Retinal pigment epithelial cell (primary cell): ENCODE results near the gene ADAD2.

Experiments
- DNase-seq: peaks from one replicate; pipeline ENCODE4 v3.0.0-alpha.2; 2010; ENCODE audit warnings: low read depth
- H3K4me3 ChIP-seq: 2 replicates; pipeline ENCODE4 v1.5.1; 2011; ENCODE audit warnings: mild to moderate bottlenecking, low read length, control low read depth, moderate library complexity
- TF ChIP-seq, protein P1 (sequence below): conservative IDR thresholded peaks from 2 replicates; pipeline ENCODE4 v1.5.1; 2011; ENCODE audit warnings: low read depth, low read length, control low read depth, inconsistent platforms

ADAD2 gene

DNA sequence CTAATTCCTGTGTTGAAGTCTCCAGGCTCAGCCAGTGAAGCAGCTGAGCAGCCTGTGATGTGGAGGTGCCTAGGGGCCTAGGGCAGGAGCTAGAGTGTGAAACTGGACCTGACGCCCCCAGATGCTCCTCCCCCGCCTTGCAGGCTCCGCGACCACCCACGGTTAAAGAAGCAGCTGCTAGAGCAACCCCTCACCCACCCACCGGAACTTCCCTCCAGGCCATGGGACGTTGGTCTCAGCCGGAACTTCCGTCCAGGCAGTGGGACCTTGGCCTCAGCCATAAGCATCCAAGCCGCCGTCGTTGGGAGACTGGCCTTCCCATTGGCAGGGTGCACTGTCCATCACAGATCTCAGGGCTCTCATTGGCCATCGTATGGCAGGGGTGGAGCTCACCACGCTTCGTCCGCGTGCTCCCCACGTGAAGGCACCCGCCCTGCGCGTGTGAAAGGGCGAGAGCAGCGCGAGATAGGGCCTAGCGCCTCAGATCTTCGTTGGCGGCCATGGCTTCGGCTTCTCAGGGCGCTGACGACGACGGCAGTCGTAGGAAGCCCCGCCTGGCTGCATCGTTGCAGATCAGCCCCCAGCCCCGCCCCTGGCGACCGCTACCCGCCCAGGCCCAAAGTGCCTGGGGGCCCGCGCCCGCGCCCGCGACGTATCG, at the start of gene ADAD2:
ADAD2 (plus strand) TSS at position 427 of the 658 bp plus-strand sequence; CDS start at position 501, 74 bp downstream.
- TF ChIP-seq, protein P1, sequence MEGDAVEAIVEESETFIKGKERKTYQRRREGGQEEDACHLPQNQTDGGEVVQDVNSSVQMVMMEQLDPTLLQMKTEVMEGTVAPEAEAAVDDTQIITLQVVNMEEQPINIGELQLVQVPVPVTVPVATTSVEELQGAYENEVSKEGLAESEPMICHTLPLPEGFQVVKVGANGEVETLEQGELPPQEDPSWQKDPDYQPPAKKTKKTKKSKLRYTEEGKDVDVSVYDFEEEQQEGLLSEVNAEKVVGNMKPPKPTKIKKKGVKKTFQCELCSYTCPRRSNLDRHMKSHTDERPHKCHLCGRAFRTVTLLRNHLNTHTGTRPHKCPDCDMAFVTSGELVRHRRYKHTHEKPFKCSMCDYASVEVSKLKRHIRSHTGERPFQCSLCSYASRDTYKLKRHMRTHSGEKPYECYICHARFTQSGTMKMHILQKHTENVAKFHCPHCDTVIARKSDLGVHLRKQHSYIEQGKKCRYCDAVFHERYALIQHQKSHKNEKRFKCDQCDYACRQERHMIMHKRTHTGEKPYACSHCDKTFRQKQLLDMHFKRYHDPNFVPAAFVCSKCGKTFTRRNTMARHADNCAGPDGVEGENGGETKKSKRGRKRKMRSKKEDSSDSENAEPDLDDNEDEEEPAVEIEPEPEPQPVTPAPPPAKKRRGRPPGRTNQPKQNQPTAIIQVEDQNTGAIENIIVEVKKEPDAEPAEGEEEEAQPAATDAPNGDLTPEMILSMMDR: no peak
- H3K4me3 ChIP-seq: no peak within 1 kb of the TSS
- no peak for DNase-seq

DNA sequence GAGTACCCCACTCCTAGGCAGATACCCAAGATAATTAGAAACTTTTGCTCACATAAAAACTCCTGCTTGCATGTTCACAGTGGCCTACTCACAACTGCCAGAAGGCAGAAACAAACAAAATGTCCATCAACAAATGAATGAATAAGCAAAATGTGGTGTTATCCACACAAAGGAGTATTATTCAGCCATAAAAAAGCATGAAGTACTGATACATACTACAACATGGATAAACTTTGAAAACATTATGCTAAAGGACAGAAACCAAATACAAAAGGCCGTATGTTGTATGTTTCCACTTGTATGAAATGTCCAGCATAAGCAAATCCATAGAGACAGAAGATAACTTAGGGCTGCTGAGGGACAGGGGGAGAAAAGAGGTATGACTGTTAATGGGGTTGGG, 47.9 kb upstream of the ADAD2 start:
- TF ChIP-seq, protein P1: no peak
- H3K4me3 ChIP-seq: no peak overlapping the region
- no peak for DNase-seq

DNA sequence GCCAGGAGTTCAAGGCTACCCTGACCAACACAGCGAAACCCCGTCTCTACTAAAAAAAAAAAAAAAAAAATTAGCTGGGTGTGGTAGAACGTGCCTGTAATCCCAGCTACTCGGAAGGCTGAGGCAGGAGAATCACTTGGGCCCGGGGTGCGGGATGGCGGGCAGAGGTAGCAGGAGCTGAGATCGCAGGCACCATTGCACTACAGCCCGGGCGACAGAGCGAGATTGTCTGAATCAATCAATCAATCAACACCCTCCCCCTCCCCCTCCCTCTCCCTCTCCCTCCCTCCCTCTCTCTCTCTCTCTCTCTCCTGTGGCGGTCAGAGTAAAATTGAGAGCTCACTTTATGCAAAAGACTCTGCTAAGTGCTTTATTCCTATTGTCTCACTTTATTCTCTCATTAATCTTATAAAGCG, 47.2 kb upstream of the ADAD2 start:
- TF ChIP-seq, protein P1: no peak
- no peak for DNase-seq
- H3K4me3 ChIP-seq: peak overlapping the region; percentile 83

DNA sequence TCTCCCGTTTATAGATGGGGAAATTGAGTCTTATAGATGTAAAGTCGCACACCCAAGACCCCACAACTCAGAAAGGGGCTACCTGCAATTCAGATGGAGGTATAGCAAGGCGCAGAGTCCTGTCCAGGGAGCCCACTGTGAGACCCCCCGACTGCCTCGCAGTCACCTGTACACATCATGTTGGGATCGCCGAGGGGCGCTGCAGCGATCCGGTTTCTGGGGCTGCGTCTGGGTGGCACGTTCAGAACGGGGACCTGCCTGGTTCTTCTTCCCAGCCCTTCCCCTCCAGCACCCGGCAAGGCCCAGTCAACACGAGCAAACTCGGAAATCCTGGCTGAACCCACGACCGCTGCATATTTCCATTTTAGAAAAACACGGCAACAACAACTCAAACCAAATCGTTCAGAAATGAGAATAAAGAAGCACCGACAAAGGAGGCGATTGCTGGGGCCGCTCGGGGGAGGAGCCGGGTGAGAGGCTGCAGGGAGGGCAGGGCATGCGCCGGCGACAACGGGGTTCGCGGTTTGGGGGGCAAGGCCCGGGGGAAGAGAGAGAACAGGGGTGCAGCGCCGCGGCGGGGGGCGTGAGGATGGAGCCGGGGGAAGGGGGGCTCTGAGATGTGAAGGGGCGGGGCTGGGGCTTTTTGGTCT, 46.6 kb upstream of the ADAD2 start:
- DNase-seq: no peak
- H3K4me3 ChIP-seq: peak overlapping the region; percentile 83
- TF ChIP-seq, protein P1: peak; percentile 25

DNA sequence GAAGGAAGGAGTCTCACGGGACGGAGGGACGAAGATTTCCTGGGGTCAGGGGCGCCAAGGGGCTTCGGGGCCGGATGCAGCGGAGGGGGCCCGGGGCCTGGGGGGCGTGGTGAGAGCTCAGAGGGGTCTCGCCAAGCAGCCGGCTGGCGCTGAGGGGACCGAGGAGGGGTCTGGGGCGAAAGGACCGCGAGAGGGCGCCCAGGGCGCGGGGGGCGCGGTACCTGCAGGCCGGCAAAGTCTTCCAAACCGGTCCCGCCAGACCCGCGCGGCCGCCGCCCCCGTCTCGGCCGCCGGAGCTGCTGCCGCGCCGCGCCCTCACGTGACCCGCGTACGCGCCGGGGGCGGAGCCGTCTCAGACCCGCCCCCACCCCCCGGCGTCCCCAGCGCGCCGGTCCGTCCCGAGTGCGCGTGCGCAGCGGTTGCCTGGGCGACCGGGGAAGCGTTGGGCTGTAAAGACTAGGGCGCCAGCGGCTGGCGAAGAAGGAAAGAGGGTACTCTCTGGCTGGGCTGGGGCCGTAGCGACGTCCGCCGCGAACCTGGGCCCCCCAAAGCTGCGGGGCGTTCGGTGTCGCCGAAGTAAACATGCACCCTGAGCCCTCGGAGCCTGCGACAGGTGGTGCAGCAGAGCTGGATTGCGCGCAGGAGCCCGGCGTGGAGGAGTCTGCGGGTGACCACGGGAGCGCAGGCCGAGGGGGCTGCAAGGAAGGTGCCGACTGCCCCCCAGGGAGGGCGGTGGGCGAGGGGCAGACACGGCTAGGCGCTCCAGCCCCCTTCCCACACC, 45.9 kb upstream of the ADAD2 start, which contains the start of the genes DNAAF1 and HSDL1:
DNAAF1 (plus strand) TSS at position 450 of the 781 bp plus-strand sequence; CDS start at position 583, 133 bp downstream.
HSDL1 (minus strand) TSS at position 319 of the 781 bp plus-strand sequence. CDS start 13,856 bp downstream, outside the sequence.
- DNase-seq: peak; percentile 18
- H3K4me3 ChIP-seq: peak within 1 kb of the TSS; percentile 83
- TF ChIP-seq, protein P1: peak; percentile 18

DNA sequence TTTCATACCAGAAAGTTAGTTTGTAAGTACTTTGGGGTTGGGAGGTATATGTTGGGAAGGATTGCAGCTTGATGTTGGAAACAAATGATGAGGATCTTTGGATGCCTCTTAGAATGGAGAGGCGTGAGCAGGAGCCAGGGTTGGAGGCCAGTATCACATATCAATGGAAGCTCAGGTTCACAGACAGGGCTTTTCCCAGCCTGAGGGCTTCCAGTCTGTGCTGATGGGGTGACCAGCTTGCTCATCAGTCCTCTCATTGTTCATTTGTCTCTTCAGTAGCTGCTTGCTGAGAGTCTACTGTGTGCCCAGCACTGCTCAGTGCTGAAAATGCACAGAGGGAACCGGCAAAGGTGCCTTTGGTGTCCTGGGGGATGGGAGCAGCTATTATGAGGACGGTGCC, 40.0 kb upstream of the ADAD2 start:
- no peak overlapping the region for H3K4me3 ChIP-seq
- TF ChIP-seq, protein P1: no peak
- DNase-seq: no peak
